ENCODE results near the gene MCTP2. TPM values are rescaled to one million over a fixed set of nuclear protein-coding genes. Genes with fewer than 3 reads are reported as not detected.

MCTP2 gene
- total and polyA plus RNA-seq, 9 of the 15 experiments (the other 6 are each of a cell fraction or from before 2014, with no cell fraction given), result 0.07 TPM; not detected in 8

DNA sequence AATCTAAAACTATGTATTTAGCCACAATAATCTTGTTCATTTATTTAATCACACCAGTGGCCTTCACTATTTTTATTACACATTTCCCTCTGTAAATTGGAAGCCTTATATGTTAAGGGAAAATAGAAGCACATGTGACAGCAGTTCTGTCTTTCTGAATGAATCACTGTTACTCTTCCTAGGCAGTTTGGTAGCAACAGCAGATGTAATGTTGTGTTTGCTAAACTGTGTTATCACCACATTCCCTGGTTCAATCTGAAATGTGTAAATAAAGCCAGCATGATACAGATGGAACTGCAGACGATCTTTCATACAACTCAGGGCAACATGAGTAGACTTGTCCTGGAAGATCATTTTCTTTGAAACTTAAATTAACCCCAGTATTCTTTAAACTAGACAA, 220.1 kb downstream of the MCTP2 start:
- Histone ChIP-seq H3K9ac (ENCODE audit: insufficient read depth in 1 of 2, low read depth in 2 of 2, low read length in 2 of 2) (no peak overlapping the region), H3K27me3 (ENCODE audit: control insufficient read depth in 2 of 2, insufficient read depth in 2 of 2, low read length in 2 of 2) (no peaks in the 10 kb centered on the region), H3K79me2 (ENCODE audit: control insufficient read depth, insufficient read depth, low read length) (no peaks in the 10 kb centered on the region), H3K4me2 (ENCODE audit: insufficient read depth, low read length) (no peak overlapping the region), H3K4me3 (no peak overlapping the region), H3K9me3 (replicated peaks; ENCODE audit: control insufficient read depth, insufficient read depth, low read depth, low read length) (no peaks in the 10 kb centered on the region), H3K9me1 (ENCODE audit: control insufficient read depth, insufficient read depth, low read length) (no peaks in the 10 kb centered on the region), H4K20me1 (replicated peaks; ENCODE audit: control insufficient read depth, insufficient read depth, low read length) (no peaks in the 10 kb centered on the region), H2AFZ (ENCODE audit: low read depth, low read length) (no peak overlapping the region), H3K36me3 (ENCODE audit: control insufficient read depth, insufficient read depth, low read length) (no peaks in the 10 kb centered on the region), H3K27ac (ENCODE audit: extremely low read depth, low read depth, low read length) (no peak overlapping the region), H3K4me1 (replicated peaks in 1 of 2; ENCODE audit: control insufficient read depth in 2 of 2, insufficient read depth in 2 of 2, low read length in 2 of 2) (no peaks in the 10 kb centered on the region)
- intact Hi-C loops (cut with micrococcal nuclease) (no loop called here), in situ Hi-C loops (cut with MboI) (no loop called here)
- TF ChIP-seq ZNF780A (CRISPR knock-in tag; IDR thresholded peaks at IDR 0.05) (no peak), NR2F6 (CRISPR knock-in tag; IDR thresholded peaks at IDR 0.05) (no peak), ZZZ3 (IDR thresholded peaks at IDR 0.05) (no peak), ZNF134 (CRISPR knock-in tag; conservative IDR thresholded peaks at IDR 0.05) (no peak), ZNF408 (CRISPR knock-in tag; IDR thresholded peaks at IDR 0.05; ENCODE audit: low read depth) (no peak), SREBF1 (IDR thresholded peaks at IDR 0.05; ENCODE audit: borderline replicate concordance, low read depth, low read length) (no peak)
- TF ChIP-seq, protein P1, sequence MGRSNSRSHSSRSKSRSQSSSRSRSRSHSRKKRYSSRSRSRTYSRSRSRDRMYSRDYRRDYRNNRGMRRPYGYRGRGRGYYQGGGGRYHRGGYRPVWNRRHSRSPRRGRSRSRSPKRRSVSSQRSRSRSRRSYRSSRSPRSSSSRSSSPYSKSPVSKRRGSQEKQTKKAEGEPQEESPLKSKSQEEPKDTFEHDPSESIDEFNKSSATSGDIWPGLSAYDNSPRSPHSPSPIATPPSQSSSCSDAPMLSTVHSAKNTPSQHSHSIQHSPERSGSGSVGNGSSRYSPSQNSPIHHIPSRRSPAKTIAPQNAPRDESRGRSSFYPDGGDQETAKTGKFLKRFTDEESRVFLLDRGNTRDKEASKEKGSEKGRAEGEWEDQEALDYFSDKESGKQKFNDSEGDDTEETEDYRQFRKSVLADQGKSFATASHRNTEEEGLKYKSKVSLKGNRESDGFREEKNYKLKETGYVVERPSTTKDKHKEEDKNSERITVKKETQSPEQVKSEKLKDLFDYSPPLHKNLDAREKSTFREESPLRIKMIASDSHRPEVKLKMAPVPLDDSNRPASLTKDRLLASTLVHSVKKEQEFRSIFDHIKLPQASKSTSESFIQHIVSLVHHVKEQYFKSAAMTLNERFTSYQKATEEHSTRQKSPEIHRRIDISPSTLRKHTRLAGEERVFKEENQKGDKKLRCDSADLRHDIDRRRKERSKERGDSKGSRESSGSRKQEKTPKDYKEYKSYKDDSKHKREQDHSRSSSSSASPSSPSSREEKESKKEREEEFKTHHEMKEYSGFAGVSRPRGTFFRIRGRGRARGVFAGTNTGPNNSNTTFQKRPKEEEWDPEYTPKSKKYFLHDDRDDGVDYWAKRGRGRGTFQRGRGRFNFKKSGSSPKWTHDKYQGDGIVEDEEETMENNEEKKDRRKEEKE (IDR thresholded peaks at IDR 0.05; ENCODE audit: borderline replicate concordance in 1 of 2, control insufficient read depth in 1 of 2, low read depth in 2 of 2, low read length in 1 of 2), result no peak
- DNase-seq (ENCODE audit: extremely low read depth in 1 of 4, low spot score in 3 of 4), result no peak
- WGBS (ENCODE audit: insufficient coverage, low coverage, missing lambda C conversion rate), result 6% methylated on average over 1 of the region's 1 CpG
- no peak for ATAC-seq
- BruUV-seq (replicated peaks), result no TSS peak
- ChIA-PET POLR2A (no interaction called here), CTCF (ENCODE audit: low intra/inter-chr PET ratio) (no interaction called here)
- FAIRE-seq, result no peak

Data from K562 (cell line).